Adrenal gland (tissue), 5 donors: ENCODE measurements around the gene ASB6.

Experiments used
- CTCF ChIP-seq, 6 experiments: fragments of 450-650 bp in 4 of 6; fragments of 200-600 bp in 2 of 6; sonication (generic) in 1 of 6; IDR thresholded peaks; 1 replicate in 5 of 6; 2 replicates in 1 of 6; pipeline versions ENCODE4 v1.5.1 to v1.8.0; 2016 to 2021; ENCODE audit warnings: antibody characterized with exemption in 6 of 6, mild to moderate bottlenecking in 2 of 6, moderate library complexity in 1 of 6
- POLR2A ChIP-seq, 2 donors: fragments of 450-650 bp; IDR thresholded peaks; one replicate each; pipeline ENCODE4 v1.6.1; 2017; ENCODE audit warnings: antibody characterized with exemption in 2 of 2, mild to moderate bottlenecking in 2 of 2, moderate library complexity in 1 of 2
- donor health status: DM: no; HTN: no; CAD: no.

GRCh38 chr9:129682381-129682780 lies 40.4 kb upstream of the ASB6 start:
- TF ChIP-seq CTCF (IDR thresholded peaks at IDR 0.05) (no peak), POLR2A (IDR thresholded peaks at IDR 0.05) (no peak)
